GM18505 (cell line): ENCODE results near the gene RHD.
"Not testable (repeated sequence)": the region's sequence is repeated elsewhere in the genome, so short reads cannot be mapped to it uniquely, and the experiment has no call there.

Experiments
- ATAC-seq: cut with Tn5 transposase; IDR thresholded peaks from one replicate; pipeline ENCODE4 v1.9.1; 2021; ENCODE audit not compliant: unreplicated experiment

RHD gene

DNA sequence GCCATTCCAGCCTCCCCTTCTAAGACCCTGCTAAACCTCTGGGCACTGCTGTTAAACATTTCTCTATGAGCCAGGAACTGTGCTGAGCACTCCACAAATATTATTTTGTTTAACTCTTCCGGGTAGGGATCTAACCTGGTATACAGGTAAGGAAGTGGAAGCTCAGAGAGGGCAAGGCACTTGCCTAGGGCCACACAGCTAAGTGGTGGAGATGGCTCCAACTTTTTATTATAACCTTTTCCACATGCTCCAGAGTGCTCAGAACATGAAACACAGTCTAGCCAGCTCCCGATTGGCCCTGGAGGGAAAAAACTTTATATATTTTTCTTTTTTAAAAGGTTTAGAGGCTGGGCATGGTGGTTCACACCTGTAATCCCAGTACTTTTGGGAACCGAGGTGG is 13.6 kb downstream of the RHD start:
- ATAC-seq = not testable (repeated sequence)

DNA sequence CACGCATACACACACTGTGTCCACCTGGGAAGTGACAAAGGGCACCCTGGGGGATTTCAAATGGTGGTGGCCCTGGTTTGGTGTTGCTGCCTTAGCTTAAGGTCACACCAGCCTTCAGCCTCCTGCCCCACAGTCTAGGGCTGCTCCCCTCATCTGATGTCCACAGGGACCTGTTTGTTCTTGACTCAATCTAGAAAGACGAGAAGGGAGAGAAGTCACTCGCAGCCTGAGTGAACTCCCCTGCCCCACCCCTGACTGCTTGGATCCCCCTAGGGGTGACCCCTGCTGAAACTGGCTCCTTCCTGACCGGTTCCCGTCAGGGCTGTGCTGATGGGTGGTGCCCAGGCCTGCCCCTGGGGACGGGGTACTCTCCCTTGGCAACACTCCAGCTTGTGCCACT is 14.9 kb downstream of the RHD start:
- ATAC-seq = not testable (repeated sequence)

DNA sequence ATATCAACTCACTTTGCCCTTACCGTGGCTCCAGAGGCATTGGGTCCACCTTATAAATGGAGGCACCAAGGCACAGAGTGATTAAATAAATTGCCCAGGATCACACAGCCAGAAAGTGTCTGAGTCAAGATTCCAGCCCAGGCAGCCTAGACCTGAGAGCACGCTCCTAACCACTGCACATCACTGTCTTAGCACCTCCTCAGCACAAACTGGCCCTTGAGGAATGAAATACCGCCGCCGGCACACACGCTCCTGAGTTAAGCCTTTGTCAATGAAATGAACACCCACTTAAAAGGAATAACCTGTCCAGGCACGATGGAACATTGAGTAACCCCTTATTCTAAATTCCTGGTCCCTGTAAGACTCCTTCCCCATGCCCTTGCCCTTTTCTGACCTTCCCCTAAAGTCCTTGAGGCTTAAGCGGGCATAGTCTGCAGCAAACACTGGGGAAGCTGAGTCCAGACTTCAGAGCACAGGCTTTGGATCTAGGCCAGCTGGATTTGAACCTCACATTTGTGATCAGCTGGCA is 16.3 kb downstream of the RHD start:
- ATAC-seq = not testable (repeated sequence)

DNA sequence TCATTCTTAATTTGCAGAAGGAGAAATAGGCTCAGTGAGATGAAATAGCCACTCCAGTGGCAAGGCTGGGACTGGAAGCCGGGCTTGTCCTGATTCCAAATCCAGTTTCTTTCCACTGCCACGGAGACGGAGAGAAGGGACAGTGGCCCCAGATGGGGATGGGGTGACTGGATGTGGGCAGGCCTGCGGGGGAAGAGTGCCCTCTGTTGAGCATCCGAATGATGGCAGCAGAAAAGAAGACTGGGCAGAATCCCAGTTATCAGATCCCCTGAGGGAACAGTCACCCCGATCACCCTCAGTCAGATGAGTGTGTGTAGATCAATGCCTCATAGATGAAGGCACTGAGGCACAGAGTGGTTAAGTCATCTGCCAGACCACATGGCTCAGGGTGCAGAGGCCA is 17.7 kb downstream of the RHD start:
- not testable (repeated sequence) for ATAC-seq

DNA sequence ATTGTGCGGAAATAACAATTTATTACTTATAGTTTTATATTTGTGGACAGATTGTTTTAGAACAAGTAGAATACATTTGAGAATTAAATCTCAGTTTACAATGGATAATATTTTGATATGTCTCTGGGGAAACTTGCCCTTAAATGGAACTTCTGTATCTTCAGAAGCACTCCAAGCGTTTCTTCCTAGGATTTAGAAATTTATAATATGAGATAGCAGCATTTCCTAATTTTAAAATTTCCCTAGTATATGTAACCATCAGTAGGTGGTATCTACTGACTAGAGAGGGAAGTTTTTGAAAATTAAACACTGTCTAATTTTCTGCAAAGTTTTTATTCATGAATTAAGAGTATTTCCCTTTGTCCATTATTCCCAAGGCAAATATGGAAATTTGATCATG is 21.1 kb downstream of the RHD start:
- not testable (repeated sequence) for ATAC-seq

DNA sequence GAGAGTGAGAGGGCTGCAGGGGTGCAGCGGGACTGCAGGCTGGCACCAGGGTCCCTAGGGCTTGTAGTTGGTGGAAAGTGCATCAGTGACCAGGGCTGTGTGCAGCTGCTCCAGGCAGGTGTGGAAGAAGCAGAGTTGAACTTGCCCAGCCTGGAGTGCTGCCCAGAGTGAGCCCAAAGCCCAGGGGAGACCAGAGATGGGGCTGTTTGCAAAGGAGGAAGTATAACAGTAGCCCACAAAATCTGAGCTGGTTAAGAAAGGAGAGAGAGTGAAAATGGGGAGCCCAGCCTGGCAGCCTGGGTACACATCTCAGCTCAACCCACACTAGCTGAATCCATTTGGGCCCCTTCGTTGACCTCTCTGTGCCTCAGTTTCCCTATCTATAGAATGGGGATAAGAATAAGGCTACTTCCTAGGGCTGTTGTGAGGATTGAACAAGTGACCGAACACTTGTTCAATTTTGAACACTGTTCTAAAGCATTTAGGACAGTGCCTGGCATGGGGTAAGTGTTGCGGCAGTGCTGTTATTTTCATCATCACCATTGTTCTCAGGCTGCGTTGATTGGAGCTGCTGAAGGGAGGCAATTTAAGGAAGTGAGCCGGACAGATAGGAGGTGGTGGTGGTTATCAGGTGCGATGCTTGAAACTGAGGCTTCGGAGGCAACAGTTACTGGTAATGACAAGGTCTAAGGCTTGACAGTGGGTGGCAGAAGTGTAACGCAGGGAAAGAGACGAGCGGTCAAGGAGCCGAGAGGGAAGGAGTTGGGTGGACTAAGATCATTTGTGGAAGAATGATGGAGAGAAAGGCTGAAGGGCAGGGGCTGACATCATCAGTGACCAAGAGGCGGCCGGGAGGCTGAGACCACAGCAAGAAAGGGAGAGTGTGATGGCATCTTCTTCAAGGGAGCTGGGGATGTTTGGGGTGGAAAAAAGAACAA is 22.8 kb downstream of the RHD start:
- not testable (repeated sequence) for ATAC-seq

DNA sequence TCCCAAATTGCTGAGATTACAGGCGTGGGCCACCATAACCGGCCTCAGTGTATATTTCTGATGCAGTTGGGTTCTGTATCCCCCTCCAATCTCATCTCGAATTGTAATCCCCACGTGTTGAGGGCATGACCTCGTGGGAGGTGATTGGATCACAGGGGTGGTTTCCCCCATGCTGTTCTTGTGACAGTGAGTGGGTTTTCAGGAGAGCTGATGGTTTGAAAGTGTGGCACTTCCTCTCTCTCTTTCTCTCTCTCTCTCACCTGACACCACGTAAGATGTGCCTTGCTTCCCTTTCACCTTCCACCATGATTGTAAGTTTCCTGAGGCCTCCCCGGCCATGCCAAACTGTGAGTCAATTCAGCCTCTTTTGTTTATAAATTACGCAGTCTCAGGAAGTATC is 24.2 kb downstream of the RHD start:
- not testable (repeated sequence) for ATAC-seq

DNA sequence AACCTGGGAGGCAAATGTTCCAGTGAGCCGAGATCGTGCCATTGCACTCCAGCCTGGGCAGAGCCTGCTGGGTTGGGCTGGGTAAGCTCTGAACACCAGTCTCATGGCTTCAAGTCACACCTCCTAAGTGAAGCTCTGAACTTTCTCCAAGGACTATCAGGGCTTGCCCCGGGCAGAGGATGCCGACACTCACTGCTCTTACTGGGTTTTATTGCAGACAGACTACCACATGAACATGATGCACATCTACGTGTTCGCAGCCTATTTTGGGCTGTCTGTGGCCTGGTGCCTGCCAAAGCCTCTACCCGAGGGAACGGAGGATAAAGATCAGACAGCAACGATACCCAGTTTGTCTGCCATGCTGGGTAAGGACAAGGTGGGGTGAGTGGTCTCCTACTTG is 28.4 kb downstream of the RHD start:
- ATAC-seq = not testable (repeated sequence)

DNA sequence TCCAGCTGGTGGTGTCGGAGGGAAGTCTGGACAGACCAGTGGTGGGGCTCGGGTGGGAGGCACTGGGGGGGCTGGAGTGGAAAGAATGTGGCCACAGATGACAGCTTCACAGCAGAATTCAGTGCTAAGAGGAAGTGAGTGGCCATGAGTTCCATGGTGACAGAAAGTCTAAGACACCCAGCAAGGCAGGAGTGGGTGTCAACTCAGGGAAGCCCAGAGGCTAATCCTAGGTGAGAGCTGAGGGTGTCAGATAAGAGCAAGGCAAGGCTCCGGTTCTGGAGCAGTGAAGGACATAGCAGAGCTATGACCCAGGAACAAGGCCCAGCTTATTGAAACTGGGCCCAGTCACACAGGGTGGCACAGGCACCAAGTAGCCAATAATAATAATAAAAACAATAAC is 30.0 kb downstream of the RHD start:
- not testable (repeated sequence) for ATAC-seq

DNA sequence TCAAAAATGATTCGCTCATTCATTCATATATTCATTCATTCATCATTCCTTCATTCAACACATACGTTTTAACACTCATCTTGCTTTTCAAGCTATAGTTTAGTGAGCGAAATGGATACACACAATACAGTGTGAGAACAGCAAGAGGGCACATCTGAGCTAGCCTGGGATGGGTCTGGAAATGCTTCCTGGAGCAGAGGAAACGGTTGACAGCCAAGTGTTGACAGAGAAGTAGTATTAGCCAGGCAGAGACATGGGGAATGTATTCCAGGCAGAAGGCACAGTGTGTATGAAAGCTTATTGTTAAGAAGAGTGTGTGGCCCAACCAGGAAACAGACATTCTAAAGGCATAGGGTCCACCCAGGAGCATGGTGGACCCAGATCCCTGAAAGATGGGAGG is 32.6 kb downstream of the RHD start:
- ATAC-seq = not testable (repeated sequence)

DNA sequence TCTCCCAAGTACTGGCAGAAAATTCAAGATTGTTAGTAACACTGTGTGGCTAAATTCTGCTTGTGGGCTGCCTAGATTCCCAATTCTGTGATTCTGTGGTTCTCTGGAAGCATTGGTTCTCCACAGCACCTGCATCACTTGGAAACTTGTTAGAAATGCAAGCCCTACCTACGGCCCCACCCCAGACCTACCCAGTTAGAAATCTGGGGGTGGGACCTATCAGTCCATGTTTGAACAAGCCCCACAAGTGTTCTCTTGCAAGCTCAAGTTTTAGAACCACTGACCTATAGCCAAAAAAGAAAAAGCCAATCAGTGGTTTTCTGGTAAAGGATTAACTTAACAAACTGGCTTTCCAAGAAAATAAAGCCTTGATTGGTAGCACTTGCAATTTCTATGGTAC is 35.9 kb downstream of the RHD start:
- not testable (repeated sequence) for ATAC-seq

DNA sequence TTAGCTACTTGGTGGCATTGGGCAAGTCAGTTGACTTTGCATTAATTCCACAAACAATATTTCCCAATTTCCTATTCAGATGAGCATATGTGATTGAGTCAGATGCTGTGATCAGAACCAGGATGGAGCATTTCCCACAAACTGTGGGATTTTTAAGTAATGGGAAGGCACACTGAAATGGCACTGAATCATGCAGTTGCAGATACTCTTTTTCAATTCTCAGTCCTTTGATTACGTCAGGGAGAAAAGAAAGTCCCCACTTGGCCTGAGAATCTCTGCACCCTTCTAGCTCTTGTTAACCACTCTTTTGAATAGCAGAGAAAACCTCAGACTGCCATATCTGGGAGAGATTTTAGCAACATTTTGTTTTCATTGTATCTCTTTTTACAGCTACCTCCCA is 36.8 kb downstream of the RHD start:
- ATAC-seq = not testable (repeated sequence)

DNA sequence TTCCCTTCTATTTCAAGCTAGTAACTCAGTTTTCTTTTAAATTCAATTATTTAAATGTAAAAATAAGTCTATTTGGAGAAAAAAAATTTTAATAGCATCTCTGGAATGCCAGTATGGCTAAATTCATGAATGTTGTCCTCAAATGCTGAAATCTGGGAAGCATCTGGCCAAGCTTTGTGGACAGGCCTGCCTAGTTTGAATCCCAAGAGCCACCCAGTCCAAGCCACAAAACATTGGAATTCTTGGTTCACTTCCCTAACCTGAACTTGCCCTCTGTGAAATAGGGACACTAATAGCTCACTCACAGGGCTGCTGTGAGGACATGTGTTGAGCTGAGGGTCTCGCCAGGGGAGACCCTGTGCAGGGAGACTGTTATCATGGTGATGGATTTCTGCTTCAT is 37.2 kb downstream of the RHD start:
- not testable (repeated sequence) for ATAC-seq

DNA sequence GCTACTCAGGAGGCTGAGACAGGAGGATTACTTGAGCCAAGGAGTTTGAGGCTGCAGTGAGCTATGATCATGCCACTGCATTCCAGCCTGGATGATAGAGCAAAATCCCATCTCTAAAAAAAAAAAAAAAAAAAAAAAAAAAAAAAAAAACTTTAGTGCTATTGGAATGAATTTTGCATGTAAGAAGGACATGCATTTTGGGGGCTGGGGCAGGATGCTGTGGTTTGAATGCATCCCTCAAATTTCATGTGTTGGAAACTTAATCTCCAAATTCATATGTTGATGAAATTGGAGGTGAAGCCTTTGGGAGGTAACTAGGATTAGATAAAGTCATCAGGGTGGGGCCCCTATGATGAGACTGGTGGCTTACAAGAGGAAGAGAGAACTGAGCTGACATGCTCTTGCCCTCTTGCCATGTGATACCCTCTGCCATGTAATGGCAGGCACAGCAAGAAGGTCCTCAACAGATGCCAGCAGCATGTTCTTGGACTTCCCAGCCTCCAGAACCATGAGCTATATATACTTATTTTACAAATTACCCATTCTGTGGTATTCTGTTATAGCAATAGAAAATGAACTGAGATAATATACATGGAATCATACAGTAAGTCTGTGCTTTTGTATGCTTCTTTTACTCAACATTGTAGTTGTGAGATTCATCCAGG is 40.6 kb downstream of the RHD start:
- not testable (repeated sequence) for ATAC-seq

DNA sequence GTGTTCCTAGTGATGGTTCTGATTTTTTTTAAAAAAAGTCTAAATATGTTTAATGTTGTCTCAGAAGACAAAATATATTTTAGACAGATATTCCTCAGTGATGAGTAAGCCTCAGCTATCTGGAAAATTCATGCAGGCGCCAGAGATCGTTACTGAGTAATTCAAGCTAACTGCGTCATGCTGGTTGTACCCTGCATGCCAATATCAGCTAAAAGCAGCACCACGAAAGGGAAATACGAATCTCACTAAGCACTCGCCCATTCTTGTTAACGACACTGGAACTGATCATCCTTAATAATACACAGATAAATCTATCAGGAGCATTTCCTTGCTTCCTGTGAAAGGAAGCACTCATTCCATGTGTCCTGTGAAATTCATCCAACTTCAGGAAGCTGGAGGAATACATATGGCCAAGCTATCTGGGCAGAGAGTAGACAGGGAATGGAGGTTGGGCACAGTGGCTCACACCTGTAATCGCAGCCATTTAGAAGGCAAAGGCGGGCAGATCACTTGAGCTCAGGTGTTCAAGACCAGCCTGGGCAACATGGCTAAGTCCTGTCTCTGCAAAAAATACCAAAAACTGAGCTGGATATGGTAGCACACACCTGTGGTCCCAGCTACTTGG is 48.1 kb downstream of the RHD start:
- ATAC-seq = not testable (repeated sequence)

DNA sequence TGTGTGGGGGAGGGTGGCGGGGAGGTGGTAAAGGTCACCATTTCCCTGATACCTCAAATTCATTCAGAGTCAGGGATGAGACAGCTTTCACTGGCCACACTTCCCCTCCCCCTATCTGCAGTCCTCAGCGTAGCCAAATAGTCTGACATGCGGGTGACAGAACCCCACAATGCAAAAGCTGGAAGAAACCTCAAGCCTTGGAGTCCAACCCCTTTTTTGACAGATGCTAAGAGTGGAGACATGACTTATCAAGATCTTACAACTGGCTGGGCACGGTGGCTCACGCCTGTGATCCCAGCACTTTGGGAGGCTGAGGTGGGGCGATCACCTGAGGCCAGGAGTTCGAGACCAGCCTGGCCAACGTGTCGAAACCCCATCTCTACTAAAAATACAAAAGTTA is 49.8 kb downstream of the RHD start:
- ATAC-seq = not testable (repeated sequence)

DNA sequence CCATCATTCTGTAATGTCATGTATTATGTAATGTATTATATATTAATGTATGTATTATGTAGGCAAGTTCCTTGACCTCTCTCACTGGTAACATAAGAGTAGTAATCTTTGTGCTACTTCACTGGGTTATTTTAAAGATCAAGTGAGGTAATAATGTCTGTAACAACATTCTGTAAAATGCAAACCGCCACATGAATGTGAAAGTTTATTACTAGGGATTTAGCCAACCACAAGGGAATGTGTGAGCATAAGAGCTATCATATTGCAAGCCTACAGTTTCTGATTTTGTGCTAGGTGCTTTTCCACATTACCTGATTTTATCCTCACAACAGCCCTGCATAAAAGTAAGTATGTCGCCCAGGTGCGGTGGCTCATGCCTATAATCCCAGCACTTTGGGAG is 52.1 kb downstream of the RHD start:
- not testable (repeated sequence) for ATAC-seq

DNA sequence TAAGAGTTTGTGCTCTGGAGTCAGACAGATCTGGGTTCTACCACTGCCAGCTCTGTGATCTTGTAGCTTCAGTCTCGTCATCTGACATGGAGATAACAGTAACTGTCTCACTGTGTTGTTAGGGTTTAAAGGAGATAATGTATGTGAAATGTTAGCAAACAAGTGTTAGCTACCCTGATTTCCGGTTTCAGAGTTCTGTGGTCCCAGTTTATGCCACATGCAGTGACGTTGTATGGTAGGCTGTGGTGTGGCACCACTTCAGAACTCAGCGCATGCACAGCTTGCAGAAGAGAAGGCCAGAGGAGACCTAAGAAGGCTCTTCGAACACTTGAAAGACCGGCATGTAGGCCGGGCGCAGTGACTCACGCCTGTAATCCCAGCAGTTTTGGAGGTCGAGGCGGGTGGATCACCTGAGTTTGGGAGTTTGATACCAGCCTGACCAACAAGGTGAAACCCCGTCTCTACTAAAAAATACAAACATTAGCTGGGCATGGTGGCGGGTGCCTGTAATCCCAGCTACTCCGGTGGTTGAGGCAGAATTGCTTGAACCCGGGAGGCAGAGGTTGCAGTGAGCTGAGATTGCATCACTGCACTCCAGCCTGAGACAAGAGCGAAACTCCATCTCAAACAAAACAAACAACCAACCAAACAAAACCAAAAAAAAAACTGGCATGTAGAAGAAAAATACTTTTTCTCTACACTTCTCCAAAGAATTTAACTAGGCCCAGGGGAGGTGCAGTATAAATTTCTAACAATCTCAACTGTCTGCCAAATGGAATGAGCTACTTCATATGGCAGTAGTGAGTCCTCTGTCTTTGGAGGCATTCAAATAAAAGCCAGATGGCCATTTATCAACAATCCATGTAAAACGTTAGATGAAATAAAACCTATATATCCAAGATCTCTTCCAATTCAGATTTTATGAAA is 55.8 kb downstream of the RHD start:
- ATAC-seq = not testable (repeated sequence)

DNA sequence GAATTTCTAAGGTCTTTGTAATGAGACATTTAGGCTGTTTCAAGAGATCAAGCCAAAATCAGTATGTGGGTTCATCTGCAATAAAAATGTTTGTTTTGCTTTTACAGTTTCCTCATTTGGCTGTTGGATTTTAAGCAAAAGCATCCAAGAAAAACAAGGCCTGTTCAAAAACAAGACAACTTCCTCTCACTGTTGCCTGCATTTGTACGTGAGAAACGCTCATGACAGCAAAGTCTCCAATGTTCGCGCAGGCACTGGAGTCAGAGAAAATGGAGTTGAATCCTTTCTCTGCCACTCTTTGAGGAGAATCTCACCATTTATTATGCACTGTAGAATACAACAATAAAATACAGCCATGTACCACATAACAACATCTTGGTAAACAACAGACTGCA is 56.5 kb downstream of the RHD start:
- ATAC-seq = not testable (repeated sequence)

DNA sequence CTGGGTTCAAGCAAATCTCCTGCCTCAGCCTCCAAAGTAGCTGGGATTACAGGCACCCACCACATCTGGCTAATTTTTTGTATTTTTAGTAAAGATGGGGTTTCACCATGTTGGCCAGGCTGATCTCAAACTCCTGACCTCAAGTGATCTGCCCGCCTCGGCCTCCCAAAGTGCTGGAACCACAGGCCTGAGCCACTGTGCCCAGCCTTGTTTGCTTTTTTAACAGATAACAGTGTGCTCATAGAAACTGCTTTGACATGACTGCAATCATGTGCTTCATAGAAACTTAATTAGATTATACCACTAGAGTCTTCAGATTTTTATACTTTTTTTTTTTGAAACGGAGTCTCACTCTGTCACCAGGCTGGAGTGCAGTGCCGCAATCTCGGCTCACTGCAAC is 57.0 kb downstream of the RHD start:
- ATAC-seq = not testable (repeated sequence)
